Measurements from ENCODE around the gene PGAM5.
"Not testable (repeated sequence)": the region's sequence is repeated elsewhere in the genome, so short reads cannot be mapped to it uniquely, and the experiment has no call there.

PGAM5 gene

GRCh38 chr12:132754160-132754932 lies 43.7 kb downstream of the PGAM5 start:
- DNase-seq, result no peak

- DNase-seq, result not testable (repeated sequence)
Measured at GRCh38 chr12:132758825-132759224, 48.2 kb downstream of the PGAM5 start.

- no peak for DNase-seq
Measured at GRCh38 chr12:132759359-132759758, 48.7 kb downstream of the PGAM5 start.

- peak; percentile 73 for DNase-seq
Measured at GRCh38 chr12:132761032-132761920, 50.6 kb downstream of the PGAM5 start, which contains the start of gene ANKLE2. TSS of gene ANKLE2 (minus strand) at chr12:132761832. CDS start at chr12:132761798, 34 bp downstream.

GRCh38 chr12:132761921-132762583 lies 51.4 kb downstream of the PGAM5 start:
- peak; percentile 86 for DNase-seq

- DNase-seq, result no peak
Measured at GRCh38 chr12:132764231-132764630, 53.6 kb downstream of the PGAM5 start.

GRCh38 chr12:132765361-132765760 lies 54.7 kb downstream of the PGAM5 start:
- DNase-seq, result no peak

GRCh38 chr12:132766380-132767085 lies 55.9 kb downstream of the PGAM5 start:
- DNase-seq, result no peak

- DNase-seq, result no peak
Measured at GRCh38 chr12:132771126-132771838, 60.6 kb downstream of the PGAM5 start.

Data from activated CD4-positive, CD25-positive, alpha-beta regulatory T cell treated with anti-CD3 and anti-CD28 coated beads, Interleukin-2, amount 50 U/mL, for 72 hours (primary cell).